Astrocyte of the cerebellum (primary cell): ENCODE measurements around the gene POC1A.

Source experiments
- DNase-seq: peaks from one replicate; pipeline ENCODE4 v3.0.0-alpha.2; 2011; ENCODE audit warnings: low read depth
- H3K4me3 ChIP-seq: 2 replicates; pipeline ENCODE4 v1.5.1; 2011; ENCODE audit warnings: mild to moderate bottlenecking, low read depth, low read length, moderate library complexity
- in situ Hi-C: cut with HindIII; loops from 2 replicates; pipeline ENCODE4 v1.10.0; 2017; ENCODE audit warnings: low sequenced_read_pairs
- TF ChIP-seq, protein P1 (sequence below): IDR thresholded peaks from 2 replicates; pipeline ENCODE4 v1.5.1; 2012; ENCODE audit warnings: low read length, low read depth, moderate library complexity, mild to moderate bottlenecking; ENCODE audit errors: missing control alignments

POC1A gene

DNA sequence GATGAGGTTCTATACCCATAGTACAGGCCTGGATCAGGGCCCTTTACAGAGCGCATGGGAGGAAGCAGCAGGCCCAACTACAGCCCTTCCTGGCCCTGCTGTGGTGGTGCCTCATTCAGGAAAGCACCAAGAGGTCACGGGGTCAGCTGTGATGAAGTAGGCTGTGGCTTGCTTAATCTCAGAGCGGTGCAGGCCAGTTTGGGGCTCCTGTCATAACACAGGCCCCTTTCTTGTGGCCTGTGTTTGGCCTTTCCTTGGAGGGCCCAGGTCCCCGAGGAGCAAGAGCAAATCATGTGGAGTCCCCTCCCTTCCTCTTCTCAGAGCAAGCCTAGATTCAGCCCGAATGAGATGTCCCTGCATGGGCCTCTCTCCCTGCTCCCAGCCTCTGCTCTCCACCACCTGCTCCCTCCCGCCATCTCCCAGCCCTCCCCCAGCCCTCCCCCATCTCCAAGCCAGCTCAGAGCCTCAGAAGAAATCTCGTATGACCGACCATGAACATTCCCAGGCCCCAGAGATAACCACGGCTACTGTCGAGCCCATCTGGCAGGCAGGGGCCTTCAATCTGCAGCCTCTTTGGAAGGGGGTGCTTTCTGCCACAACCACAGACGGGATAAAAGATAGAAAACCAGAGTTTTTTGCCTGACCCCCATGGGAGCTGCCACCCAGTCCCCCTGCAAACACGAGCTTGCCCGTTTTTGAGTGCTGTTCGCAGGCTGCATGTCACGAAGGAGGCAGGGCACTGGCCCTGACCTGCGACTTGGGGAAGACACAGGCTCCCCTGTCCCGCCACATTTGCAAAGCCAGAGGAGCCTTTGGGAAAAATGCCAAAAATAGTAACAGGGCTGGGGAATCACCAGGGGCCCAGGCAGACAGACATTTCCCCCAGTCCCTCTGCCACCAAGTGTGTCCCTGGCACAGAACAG, 65.5 kb downstream of the POC1A start:
- no peak for DNase-seq
- TF ChIP-seq, protein P1, sequence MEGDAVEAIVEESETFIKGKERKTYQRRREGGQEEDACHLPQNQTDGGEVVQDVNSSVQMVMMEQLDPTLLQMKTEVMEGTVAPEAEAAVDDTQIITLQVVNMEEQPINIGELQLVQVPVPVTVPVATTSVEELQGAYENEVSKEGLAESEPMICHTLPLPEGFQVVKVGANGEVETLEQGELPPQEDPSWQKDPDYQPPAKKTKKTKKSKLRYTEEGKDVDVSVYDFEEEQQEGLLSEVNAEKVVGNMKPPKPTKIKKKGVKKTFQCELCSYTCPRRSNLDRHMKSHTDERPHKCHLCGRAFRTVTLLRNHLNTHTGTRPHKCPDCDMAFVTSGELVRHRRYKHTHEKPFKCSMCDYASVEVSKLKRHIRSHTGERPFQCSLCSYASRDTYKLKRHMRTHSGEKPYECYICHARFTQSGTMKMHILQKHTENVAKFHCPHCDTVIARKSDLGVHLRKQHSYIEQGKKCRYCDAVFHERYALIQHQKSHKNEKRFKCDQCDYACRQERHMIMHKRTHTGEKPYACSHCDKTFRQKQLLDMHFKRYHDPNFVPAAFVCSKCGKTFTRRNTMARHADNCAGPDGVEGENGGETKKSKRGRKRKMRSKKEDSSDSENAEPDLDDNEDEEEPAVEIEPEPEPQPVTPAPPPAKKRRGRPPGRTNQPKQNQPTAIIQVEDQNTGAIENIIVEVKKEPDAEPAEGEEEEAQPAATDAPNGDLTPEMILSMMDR, result no peak
- no peak overlapping the region for H3K4me3 ChIP-seq
- in situ Hi-C loops, result no loop called here

DNA sequence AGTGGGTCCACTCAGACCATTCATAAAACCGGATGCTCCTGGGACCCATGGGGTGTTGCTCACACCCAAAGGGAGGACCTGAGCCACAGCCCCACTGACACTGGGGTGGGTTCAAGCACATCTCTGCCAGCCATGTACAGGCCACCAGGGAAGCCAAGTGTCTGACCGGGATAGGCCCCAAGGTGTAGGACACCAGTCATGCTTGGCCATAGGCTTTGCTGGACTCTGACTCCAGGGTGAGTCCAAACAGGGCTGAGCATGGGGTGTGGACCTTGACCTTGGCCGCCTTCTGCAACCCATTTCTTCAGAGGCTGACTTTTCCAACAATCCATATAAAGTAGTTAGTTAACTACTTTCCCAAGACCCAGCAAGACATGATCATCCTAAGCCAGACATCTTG, 66.5 kb downstream of the POC1A start:
- in situ Hi-C loops, result no loop called here
- DNase-seq, result no peak
- TF ChIP-seq, protein P1, result no peak
- H3K4me3 ChIP-seq, result no peak overlapping the region

DNA sequence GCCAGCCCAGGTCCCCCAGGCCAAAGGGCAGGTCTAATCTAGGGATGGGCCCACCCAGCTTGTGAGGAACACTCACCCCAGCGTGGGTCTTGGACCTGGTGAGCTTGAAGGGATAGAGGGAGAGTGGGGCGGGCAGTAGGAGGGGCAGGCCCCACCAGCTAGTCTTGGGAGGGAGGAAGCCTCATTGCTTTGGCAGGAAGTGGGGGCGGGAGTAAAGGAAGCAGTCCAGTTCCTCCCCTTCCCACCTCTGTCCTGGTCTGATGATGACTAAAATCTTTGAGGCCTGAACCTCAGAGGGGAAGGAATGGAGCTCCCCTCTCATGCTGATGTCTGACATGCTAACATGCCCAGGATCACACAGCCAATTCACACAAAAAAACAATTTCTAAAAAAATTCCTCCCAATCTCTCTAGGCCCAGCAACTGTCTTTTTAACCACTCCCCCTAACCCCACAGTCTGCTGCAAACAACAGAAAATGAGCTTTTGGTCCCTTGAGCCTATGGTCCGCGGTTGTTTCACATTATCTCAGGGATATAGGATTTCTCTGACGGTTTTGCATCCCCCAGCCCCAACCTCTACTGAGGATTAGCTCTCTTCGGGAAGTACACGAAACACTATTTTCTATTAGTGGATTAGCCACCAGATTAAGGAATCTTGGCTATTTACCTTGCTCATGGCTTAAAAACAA, 67.1 kb downstream of the POC1A start:
- DNase-seq, result no peak
- TF ChIP-seq, protein P1, result no peak
- in situ Hi-C loops, result no loop called here
- H3K4me3 ChIP-seq, result no peak overlapping the region

DNA sequence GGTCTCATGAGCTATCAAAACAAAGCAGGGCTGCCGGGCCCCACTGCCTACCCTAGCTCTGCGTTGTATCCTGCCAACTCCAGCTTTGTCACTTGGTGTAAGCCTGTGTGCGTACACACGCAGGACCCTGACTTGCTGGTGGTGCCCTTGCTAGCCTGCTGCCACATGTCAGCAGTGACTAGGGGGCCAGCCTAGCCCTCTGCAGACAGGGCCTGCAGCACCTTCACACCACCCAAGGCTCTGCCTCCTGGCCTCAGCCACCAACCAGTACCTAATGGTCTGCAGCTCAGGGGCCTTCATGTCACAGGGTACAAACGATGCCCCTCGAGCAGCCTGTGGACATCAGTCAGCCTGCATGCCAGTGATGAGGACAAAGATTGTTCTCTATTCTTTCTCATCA, 67.8 kb downstream of the POC1A start:
- no peak for DNase-seq
- no peak overlapping the region for H3K4me3 ChIP-seq
- in situ Hi-C loops, result no loop called here
- TF ChIP-seq, protein P1, result no peak

DNA sequence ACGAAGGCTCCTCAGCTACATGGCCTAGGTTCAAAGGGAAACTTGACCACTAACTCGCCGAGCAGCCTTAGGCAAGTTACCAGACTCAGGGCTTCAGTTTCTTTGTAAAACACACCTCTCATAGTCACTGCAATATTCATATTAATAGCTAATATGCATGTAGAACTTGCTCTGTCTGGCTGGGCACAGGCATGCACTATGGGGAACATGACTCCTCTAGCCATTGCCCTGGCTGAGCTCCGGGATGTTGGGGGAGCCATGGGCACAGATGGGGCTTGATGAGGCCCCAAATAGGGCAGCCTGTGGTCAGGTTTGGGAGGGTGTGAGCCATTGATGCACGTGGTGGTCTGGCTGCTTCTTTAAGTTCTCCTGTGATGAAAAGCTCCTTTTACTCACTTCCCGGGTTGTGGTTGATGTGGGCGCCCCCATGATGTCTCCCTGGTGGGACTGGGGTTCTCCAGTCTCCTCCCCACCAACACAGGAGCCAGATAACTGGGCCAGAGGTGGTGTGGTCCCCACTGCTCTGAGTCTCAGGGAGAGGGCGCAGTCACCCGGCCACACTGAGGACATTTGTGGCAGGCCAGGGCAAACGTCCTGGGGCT, 68.4 kb downstream of the POC1A start:
- in situ Hi-C loops, result no loop called here
- no peak overlapping the region for H3K4me3 ChIP-seq
- no peak for DNase-seq
- TF ChIP-seq, protein P1, result no peak

DNA sequence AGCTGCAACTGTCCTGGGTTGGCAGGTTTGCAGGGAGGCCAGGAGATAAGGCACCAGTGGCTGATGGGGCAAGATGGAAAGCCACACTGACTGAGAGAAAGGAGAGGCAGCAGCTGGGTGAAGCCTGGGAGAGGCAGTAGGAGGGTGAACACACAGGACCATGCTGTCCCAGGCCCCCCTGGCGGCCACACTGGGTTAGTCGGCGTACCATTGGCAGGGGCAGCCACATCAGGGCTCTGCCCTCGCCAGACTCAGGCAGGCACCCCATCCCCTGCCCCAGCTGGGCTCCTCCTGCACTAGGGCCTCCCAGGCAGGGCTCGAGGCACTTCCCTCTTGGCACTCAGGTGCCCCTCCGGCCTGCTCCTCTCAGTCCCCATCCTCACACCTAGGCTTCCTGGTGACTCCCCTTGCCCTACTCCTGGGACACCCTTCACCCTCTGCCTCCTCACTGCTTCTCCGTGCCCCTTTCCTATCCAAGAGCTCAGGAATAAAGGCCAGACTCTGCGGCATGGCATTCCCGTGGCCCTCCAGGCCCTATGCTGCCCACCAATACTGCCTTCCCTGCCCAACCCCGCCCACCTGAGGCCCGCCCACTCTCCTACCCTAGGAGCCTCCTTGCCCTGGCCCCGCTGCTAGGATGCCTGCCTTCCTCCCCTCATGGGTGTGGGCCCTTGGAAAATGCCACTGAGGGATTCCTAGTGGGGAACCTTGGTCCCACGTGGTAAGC, 69.1 kb downstream of the POC1A start:
- no peak overlapping the region for H3K4me3 ChIP-seq
- in situ Hi-C loops, result no loop called here
- no peak for DNase-seq
- TF ChIP-seq, protein P1, result no peak
